Rectal smooth muscle tissue (tissue), 1 donor: ENCODE measurements around the gene TSPAN18.

ENCODE experiments used
- H3K27ac ChIP-seq: one replicate; pipeline ENCODE4 v1.7.0; 2013; ENCODE audit warnings: low read depth, low read length, inconsistent platforms
- H3K27me3 ChIP-seq: one replicate; pipeline ENCODE4 v1.7.0; 2013; ENCODE audit warnings: low read length; ENCODE audit not compliant: control insufficient read depth, insufficient read depth
- H3K36me3 ChIP-seq: one replicate; pipeline ENCODE4 v1.7.0; 2013; ENCODE audit warnings: low read length; ENCODE audit not compliant: control insufficient read depth, insufficient read depth
- H3K4me1 ChIP-seq: one replicate; pipeline ENCODE4 v1.7.0; 2013; ENCODE audit warnings: low read length; ENCODE audit not compliant: control insufficient read depth, insufficient read depth
- H3K4me3 ChIP-seq: one replicate; pipeline ENCODE4 v1.7.0; 2013; ENCODE audit warnings: low read length
- H3K9ac ChIP-seq: one replicate; pipeline ENCODE4 v1.7.0; 2013; ENCODE audit warnings: low read length

The TSPAN18 gene

DNA sequence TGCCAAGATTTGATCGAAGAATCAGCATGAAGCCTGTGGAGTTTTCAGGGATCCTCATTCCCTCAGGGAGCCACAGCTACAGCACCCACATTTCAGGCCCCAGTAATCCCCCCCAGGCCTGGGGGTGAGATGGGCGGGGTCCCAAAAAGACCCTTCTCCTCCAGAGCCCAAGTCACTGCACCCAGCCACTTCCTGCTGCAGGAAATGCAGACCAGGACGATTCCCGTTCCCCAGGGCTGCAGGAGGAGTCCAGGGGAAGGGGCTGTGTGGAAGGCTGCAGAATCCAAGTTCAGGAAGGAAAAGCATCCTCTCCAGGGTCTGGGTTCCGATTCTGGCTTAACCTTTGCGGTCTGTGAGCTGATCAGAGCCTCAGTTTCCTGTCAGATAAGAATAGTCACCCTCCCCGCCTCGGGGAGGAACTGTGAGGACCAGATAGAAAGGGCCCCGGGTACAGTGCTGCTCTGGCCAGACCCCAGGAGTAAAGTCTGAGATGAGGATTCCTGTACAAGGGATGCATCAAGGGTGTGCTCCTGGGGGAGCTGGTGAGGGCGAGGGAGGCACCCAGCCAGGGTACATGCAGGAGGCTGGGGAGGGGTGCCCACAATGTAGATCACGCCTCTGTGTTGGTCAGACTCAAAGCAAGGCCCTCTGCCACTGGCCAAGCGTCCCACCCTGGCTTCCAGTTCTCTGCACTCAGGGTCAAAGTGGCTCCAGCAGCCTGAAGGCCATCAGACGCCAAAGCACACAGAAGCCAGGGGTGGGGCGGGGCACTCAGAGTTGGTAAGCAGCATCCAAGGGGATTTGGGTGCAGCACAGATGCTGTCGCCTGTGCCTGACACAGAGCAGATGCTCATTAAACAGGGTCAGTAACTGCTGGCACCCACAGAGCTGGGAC, 254.0 kb downstream of the TSPAN18 start:
- H3K27me3 ChIP-seq: no peaks in the 10 kb centered on the region
- H3K36me3 ChIP-seq: no peaks in the 10 kb centered on the region
- no peak overlapping the region for H3K4me3 ChIP-seq
- H3K4me1 ChIP-seq: no peaks in the 10 kb centered on the region
- no peak overlapping the region for H3K27ac ChIP-seq
- no peak overlapping the region for H3K9ac ChIP-seq
